ENCODE measurements around the gene RNF103. TPM values are rescaled to one million over a fixed set of nuclear protein-coding genes. Genes with fewer than 3 reads are reported as not detected.

RNF103 gene, protein sequence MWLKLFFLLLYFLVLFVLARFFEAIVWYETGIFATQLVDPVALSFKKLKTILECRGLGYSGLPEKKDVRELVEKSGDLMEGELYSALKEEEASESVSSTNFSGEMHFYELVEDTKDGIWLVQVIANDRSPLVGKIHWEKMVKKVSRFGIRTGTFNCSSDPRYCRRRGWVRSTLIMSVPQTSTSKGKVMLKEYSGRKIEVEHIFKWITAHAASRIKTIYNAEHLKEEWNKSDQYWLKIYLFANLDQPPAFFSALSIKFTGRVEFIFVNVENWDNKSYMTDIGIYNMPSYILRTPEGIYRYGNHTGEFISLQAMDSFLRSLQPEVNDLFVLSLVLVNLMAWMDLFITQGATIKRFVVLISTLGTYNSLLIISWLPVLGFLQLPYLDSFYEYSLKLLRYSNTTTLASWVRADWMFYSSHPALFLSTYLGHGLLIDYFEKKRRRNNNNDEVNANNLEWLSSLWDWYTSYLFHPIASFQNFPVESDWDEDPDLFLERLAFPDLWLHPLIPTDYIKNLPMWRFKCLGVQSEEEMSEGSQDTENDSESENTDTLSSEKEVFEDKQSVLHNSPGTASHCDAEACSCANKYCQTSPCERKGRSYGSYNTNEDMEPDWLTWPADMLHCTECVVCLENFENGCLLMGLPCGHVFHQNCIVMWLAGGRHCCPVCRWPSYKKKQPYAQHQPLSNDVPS
- total RNA-seq: 11.0 and 18.1 TPM in 2 replicates

DNA sequence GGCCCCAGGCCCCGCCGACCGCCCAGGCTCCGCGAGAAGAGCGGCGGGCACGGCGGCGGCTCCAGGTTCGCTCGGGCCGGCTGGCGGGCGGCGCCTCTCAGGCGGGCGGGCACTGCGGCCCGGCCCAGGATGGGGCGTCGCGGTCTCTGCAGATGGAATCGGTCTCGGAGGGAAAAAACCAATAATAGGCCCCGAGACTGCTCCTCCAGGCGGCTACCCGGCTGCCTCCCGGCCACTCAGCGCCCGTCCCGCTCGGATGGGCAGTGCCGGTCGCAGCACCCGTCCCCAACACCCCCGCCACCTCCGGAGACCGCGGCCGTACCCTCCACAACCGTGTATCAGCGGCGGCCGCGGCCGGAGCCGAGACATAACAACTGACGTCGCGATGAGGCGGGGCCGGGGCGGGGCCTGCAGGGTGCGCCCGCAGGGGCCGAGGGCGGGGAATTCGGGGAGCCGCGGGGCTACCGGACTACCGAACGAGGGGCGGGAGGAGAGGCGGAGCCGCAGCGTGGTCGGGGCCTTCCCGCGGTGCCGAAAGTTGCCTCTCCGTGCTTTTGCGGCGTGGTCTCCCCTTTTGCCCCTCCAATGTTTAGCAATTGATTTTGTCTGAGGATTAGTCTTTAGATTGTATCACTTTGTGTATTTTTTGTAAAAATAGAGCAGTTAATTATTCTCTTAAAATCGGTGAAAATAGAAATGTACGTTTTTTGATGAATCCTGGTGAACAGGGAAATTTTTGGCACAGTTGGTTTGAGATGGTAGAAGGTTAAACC is at the start of gene RNF103:
Gene RNF103 (minus strand): TSS at position 372 of the 773 bp plus-strand sequence. CDS start 979 bp downstream, outside the sequence.

DNA sequence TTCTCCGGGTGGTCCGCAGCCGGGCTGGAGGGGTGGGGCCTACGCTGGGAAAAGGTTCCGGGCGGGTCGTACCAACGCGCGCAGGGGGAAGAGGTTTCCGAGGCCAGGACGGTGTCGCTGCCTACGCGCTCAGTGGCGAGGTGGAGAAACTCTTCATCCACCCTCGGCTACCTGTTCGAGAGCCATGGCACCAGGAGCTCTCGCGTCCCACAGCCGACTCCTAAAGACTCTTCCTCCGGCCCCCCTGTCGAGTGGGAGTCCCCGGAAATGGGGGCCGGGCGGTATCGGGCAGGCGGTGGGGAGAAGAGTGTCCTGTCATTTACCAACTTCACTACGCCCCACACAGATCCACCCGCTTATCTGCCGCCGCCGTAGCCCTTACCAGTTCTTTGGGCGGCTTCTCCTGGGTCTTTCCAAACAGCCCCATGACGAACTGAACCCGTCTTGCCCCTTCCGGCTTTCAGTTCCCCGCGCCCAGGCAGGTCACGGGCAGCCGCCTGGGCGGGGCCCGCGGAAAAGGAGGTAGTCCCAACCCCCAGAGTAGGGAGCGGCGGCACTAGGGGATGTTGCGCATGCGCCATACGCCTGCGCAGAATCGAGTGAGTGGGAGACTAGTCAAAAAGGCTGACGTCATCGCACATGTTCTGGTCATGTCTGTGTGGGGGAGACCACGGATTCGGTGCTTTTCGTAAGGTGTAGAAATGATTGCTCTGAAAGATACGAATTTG is 60.6 kb downstream of the RNF103 start, which contains the start of gene CHMP3:
Gene CHMP3 (minus strand): TSS at position 522 of the 728 bp plus-strand sequence. CDS start 95 bp downstream, at position 427.

Other genes with a start within 250 kb of the RNF103 start
- 6.6 and 12.9 TPM in 2 replicates for gene KDM3A, start 182.5 kb downstream of the RNF103 start, total RNA-seq
- 60.0 and 67.9 TPM in 2 replicates for gene CHMP3, start 60.4 kb downstream of the RNF103 start, total RNA-seq
- gene RMND5A, start 96.4 kb upstream of the RNF103 start, total RNA-seq: 8.2 and 17.6 TPM in 2 replicates
- not detected in 2 replicates for gene CD8A, start 167.0 kb upstream of the RNF103 start, total RNA-seq
- not detected in 2 replicates for gene CD8B, start 238.0 kb upstream of the RNF103 start, total RNA-seq